H9 (cell line): ENCODE data around the gene FGF9. TPM values are rescaled to one million over a fixed set of nuclear protein-coding genes. Genes with fewer than 3 reads are reported as not detected.

Experiments used
- DNase-seq: peaks from one replicate; pipeline ENCODE4 v3.0.0-alpha.2; 2017
- H2AFZ ChIP-seq: one replicate; pipeline ENCODE4 v1.6.1; 2013; ENCODE audit warnings: mild to moderate bottlenecking, low read length, control low read depth, moderate library complexity
- H2AK5ac ChIP-seq: 2 replicates; pipeline ENCODE4 v1.6.1; 2013; ENCODE audit warnings: low read length, control low read depth, mixed read lengths; ENCODE audit not compliant: insufficient read length
- H2BK120ac ChIP-seq: one replicate; pipeline ENCODE4 v1.6.1; 2013; ENCODE audit warnings: low read depth, mild to moderate bottlenecking, low read length, control low read depth, inconsistent platforms; ENCODE audit not compliant: poor library complexity, severe bottlenecking
- H2BK12ac ChIP-seq: 2 replicates; pipeline ENCODE4 v1.6.1; 2013; ENCODE audit warnings: low read length, control low read depth, mixed read lengths, low read depth; ENCODE audit not compliant: insufficient read length
- H2BK15ac ChIP-seq: 2 replicates; pipeline ENCODE4 v1.6.1; 2013; ENCODE audit warnings: low read depth, low read length, control low read depth
- H2BK20ac ChIP-seq: one replicate; pipeline ENCODE4 v1.6.1; 2013; ENCODE audit warnings: low read depth, mild to moderate bottlenecking, low read length, control low read depth, inconsistent platforms; ENCODE audit not compliant: poor library complexity, severe bottlenecking
- H2BK5ac ChIP-seq: 2 replicates; pipeline ENCODE4 v1.6.1; 2013; ENCODE audit warnings: low read length, control low read depth, mixed read lengths; ENCODE audit not compliant: insufficient read length
- H3K14ac ChIP-seq: 2 replicates; pipeline ENCODE4 v1.6.1; 2013; ENCODE audit warnings: low read length, control low read depth; ENCODE audit not compliant: insufficient read depth
- H3K18ac ChIP-seq: 2 replicates; pipeline ENCODE4 v1.6.1; 2013; ENCODE audit warnings: low read depth, mild to moderate bottlenecking, mixed read lengths, low read length, control low read depth; ENCODE audit not compliant: insufficient read length
- H3K23ac ChIP-seq: 2 replicates; pipeline ENCODE4 v1.6.1; 2013; ENCODE audit warnings: low read length, control low read depth, mixed read lengths, low read depth; ENCODE audit not compliant: insufficient read length
- H3K23me2 ChIP-seq: 2 replicates; pipeline ENCODE4 v1.6.1; 2013; ENCODE audit warnings: low read depth, mild to moderate bottlenecking, mixed read lengths, low read length, control low read depth; ENCODE audit not compliant: insufficient read length, poor library complexity, severe bottlenecking
- H3K27ac ChIP-seq: 2 replicates; pipeline ENCODE4 v1.5.1; 2013; ENCODE audit warnings: low read length, control low read depth, mixed read lengths, low read depth; ENCODE audit not compliant: insufficient read length
- H3K27me3 ChIP-seq: 2 replicates; pipeline ENCODE4 v1.6.1; 2013; ENCODE audit warnings: low read length, control low read depth, inconsistent platforms; ENCODE audit not compliant: insufficient read depth
- H3K4ac ChIP-seq: 2 replicates; pipeline ENCODE4 v1.6.1; 2013; ENCODE audit warnings: low read depth, mild to moderate bottlenecking, control low read depth, inconsistent platforms, low read length, moderate library complexity
- H3K4me1 ChIP-seq: 2 replicates; pipeline ENCODE4 v1.6.1; 2013; ENCODE audit warnings: low read length, control low read depth, inconsistent platforms; ENCODE audit not compliant: insufficient read depth
- H3K4me2 ChIP-seq: 2 replicates; pipeline ENCODE4 v1.6.1; 2013; ENCODE audit warnings: low read length, control low read depth, mixed read lengths; ENCODE audit not compliant: insufficient read length, insufficient read depth
- H3K56ac ChIP-seq: 2 replicates; pipeline ENCODE4 v1.6.1; 2013; ENCODE audit warnings: low read depth, mild to moderate bottlenecking, mixed read lengths, low read length, control low read depth; ENCODE audit not compliant: insufficient read length
- H3K79me1 ChIP-seq: 2 replicates; pipeline ENCODE4 v1.6.1; 2013; ENCODE audit warnings: low read depth, mild to moderate bottlenecking, moderate library complexity, low read length, control low read depth, inconsistent platforms; ENCODE audit not compliant: insufficient read depth, poor library complexity, severe bottlenecking
- H3K79me2 ChIP-seq: 2 replicates; pipeline ENCODE4 v1.6.1; 2013; ENCODE audit warnings: low read length, control low read depth, inconsistent platforms; ENCODE audit not compliant: insufficient read depth
- H3K9ac ChIP-seq: 2 replicates; pipeline ENCODE4 v1.6.1; 2013; ENCODE audit warnings: low read length, control low read depth, mixed read lengths; ENCODE audit not compliant: insufficient read length; ENCODE audit errors: extremely low read depth
- H3K9me3 ChIP-seq: one replicate; pipeline ENCODE4 v1.6.1; 2013; ENCODE audit warnings: low read depth, low read length, inconsistent platforms; ENCODE audit not compliant: control insufficient read depth
- H3T11ph ChIP-seq: one replicate; pipeline ENCODE4 v1.6.1; 2013; ENCODE audit warnings: mild to moderate bottlenecking, low read length, control low read depth, inconsistent platforms
- H4K20me1 ChIP-seq: one replicate; pipeline ENCODE4 v1.6.1; 2013; ENCODE audit not compliant: control insufficient read depth, insufficient read length, insufficient read depth
- H4K5ac ChIP-seq: 2 replicates; pipeline ENCODE4 v1.6.1; 2013; ENCODE audit warnings: low read depth, mild to moderate bottlenecking, mixed read lengths, low read length, control low read depth; ENCODE audit not compliant: insufficient read length
- H4K8ac ChIP-seq: replicated peaks from 2 replicates; pipeline ENCODE4 v1.6.1; 2013; ENCODE audit warnings: low read length, control low read depth, mixed read lengths, low read depth; ENCODE audit not compliant: insufficient read length
- H4K91ac ChIP-seq: 2 replicates; pipeline ENCODE4 v1.6.1; 2013; ENCODE audit warnings: low read depth, mild to moderate bottlenecking, moderate library complexity, mixed read lengths, low read length, control low read depth; ENCODE audit not compliant: insufficient read length
- H3K27ac Mint-ChIP-seq, 3 experiments: 2 replicates in 2 of 3; 3 replicates in 1 of 3; pipeline ENCODE4 v1.8.0; 2020 to 2021; ENCODE audit warnings: mixed read lengths in 3 of 3, mild to moderate bottlenecking in 1 of 3, moderate library complexity in 1 of 3
- H3K27me3 Mint-ChIP-seq: 2 replicates; pipeline ENCODE4 v1.8.0; 2021; ENCODE audit warnings: low read depth, mild to moderate bottlenecking, moderate library complexity, mixed read lengths
- H3K36me3 Mint-ChIP-seq, 3 experiments: 2 replicates in 2 of 3; 3 replicates in 1 of 3; pipeline ENCODE4 v1.8.0; 2020 to 2021; ENCODE audit warnings: low read depth in 3 of 3, mixed read lengths in 3 of 3; ENCODE audit not compliant: insufficient read depth in 1 of 3
- H3K4me1 Mint-ChIP-seq, 2 experiments: 2 replicates each; pipeline ENCODE4 v1.8.0; 2020; ENCODE audit warnings: mixed read lengths in 2 of 2
- H3K4me3 Mint-ChIP-seq, 2 experiments: 2 replicates in 1 of 2; 3 replicates in 1 of 2; pipeline ENCODE4 v1.8.0; 2020 to 2021; ENCODE audit warnings: mild to moderate bottlenecking in 2 of 2, mixed read lengths in 2 of 2, moderate library complexity in 1 of 2
- H3K9me3 Mint-ChIP-seq, 2 experiments: 2 replicates in 1 of 2; 3 replicates in 1 of 2; pipeline ENCODE4 v1.8.0; 2020; ENCODE audit warnings: mild to moderate bottlenecking in 2 of 2, mixed read lengths in 2 of 2, moderate library complexity in 1 of 2
- WGBS: extraction: QIAGEN DNeasy Blood & Tissue Kit; methylation state at CpG from one replicate; pipeline ENCODE4 v1.1.7; 2013; ENCODE audit warnings: missing lambda C conversion rate, low lambda C conversion rate, mixed read lengths; ENCODE audit not compliant: insufficient read length; ENCODE audit errors: extremely low coverage; 5-methylcytosine and 5-hydroxymethylcytosine counted together
- total RNA-seq: library from RNA; stranded (reverse); gene quantifications from 2 replicates; pipeline ENCODE4 v1.2.1, GENCODE V29; 2021
- TF ChIP-seq, protein P1 (sequence below): fragments of 200-600 bp; sonication (generic); conservative IDR thresholded peaks from 3 replicates; pipeline ENCODE4 v1.8.0; 2021; ENCODE audit warnings: antibody characterized with exemption, mild to moderate bottlenecking

The FGF9 gene
- total RNA-seq, 1 experiment from 2014 or later: 0.22 TPM

DNA sequence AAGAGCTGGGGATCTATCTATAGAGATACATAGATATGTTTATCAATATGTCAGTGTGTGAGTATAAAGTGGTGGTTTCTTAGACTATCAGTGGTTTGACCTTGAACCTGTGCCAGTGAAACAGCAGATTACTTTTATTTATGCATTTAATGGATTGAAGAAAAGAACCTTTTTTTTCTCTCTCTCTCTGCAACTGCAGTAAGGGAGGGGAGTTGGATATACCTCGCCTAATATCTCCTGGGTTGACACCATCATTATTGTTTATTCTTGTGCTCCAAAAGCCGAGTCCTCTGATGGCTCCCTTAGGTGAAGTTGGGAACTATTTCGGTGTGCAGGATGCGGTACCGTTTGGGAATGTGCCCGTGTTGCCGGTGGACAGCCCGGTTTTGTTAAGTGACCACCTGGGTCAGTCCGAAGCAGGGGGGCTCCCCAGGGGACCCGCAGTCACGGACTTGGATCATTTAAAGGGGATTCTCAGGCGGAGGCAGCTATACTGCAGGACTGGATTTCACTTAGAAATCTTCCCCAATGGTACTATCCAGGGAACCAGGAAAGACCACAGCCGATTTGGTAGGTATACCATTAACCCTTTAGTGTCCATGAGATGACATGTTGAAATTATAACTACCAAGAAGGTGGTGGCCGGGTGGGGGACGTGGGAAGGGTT lies 880 bp downstream of the FGF9 start:
- Mint-ChIP-seq H3K4me3 (peak overlapping the region in 1 of 2 experiments; percentile 76; a peak in 3 of 5 replicates), H3K27me3 (peaks cover 91% of the 10 kb centered on the region), H3K9me3 (peaks cover 0 to 2% of the 10 kb centered on the region in 2 experiments; a peak in 2 of 5 replicates), H3K4me1 (peaks cover 38 to 52% of the 10 kb centered on the region in 2 experiments), H3K36me3 (no peaks in the 10 kb centered on the region), H3K27ac (no peak overlapping the region)
- WGBS: no CpG with 5 or more reads among the region's 15 CpGs
- no peak overlapping the region for H2AFZ ChIP-seq
- H4K5ac ChIP-seq: no peak overlapping the region
- no peak overlapping the region for H3K27ac ChIP-seq
- H2BK15ac ChIP-seq: no peak overlapping the region
- H2AK5ac ChIP-seq: no peak overlapping the region
- peaks cover 8% of the 10 kb centered on the region; the same call in 1 of the 2 replicates for H3K4me1 ChIP-seq
- peaks cover 63% of the 10 kb centered on the region for H3K27me3 ChIP-seq
- H2BK120ac ChIP-seq: no peak overlapping the region
- no peak overlapping the region for H4K8ac ChIP-seq
- no peaks in the 10 kb centered on the region for H4K20me1 ChIP-seq
- peaks cover 35% of the 10 kb centered on the region for H3K23me2 ChIP-seq
- no peak overlapping the region for H2BK20ac ChIP-seq
- H3K9ac ChIP-seq: no peak overlapping the region
- H3K18ac ChIP-seq: no peak overlapping the region
- H3K79me1 ChIP-seq: no peaks in the 10 kb centered on the region
- H2BK5ac ChIP-seq: no peak overlapping the region
- no peaks in the 10 kb centered on the region for H3K9me3 ChIP-seq
- TF ChIP-seq, protein P1, sequence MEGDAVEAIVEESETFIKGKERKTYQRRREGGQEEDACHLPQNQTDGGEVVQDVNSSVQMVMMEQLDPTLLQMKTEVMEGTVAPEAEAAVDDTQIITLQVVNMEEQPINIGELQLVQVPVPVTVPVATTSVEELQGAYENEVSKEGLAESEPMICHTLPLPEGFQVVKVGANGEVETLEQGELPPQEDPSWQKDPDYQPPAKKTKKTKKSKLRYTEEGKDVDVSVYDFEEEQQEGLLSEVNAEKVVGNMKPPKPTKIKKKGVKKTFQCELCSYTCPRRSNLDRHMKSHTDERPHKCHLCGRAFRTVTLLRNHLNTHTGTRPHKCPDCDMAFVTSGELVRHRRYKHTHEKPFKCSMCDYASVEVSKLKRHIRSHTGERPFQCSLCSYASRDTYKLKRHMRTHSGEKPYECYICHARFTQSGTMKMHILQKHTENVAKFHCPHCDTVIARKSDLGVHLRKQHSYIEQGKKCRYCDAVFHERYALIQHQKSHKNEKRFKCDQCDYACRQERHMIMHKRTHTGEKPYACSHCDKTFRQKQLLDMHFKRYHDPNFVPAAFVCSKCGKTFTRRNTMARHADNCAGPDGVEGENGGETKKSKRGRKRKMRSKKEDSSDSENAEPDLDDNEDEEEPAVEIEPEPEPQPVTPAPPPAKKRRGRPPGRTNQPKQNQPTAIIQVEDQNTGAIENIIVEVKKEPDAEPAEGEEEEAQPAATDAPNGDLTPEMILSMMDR: no peak
- no peak for DNase-seq
- no peak overlapping the region for H2BK12ac ChIP-seq
- H3K56ac ChIP-seq: no peak overlapping the region
- peak overlapping the region; percentile 99 for H3K4me2 ChIP-seq
- no peak overlapping the region for H3K23ac ChIP-seq
- H3T11ph ChIP-seq: no peak overlapping the region
- H3K14ac ChIP-seq: no peak overlapping the region
- H3K4ac ChIP-seq: no peak overlapping the region
- H3K79me2 ChIP-seq: no peaks in the 10 kb centered on the region
- H4K91ac ChIP-seq: no peak overlapping the region
